Kasumi-1 (cell line): ENCODE results near the gene ABCA6.

Source experiments
- DNase-seq, 2 experiments: peaks; one replicate each; lab custom pipeline; 2025; lab: John Stamatoyannopoulos, UW

Gene ABCA6

GRCh38 chr17:69143151-69143550, 1.5 kb upstream of the ABCA6 start:
- DNase-seq, result no peak

DNA sequence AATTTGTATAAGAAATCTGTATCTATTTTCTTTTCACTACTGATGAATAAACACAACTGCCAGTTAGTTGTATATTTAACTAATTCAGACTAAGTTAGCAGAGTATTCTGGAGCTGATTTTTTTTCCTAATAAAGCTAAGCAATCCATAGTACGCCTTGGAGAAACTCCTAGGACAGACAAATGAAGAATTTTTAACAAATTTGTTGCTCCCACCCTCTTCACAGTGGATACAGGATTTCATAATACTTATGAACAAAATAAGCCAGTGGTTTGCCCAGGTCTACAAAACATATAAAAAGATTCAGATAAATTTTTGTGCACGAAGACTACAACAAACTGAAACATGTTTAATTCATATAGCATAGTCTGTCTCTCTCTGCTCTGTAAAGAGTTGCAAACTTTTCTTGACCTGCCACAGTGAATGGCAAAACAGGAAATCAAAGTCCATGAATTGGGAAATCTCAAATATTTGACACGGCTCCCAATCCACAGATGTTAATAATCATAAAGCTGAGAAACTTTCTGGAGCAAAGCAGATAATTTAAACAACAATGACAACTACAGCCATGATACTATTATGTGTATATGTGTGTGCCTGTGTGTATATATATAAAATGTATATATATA, 594 bp upstream of the ABCA6 start:
- DNase-seq, result no peak

DNA sequence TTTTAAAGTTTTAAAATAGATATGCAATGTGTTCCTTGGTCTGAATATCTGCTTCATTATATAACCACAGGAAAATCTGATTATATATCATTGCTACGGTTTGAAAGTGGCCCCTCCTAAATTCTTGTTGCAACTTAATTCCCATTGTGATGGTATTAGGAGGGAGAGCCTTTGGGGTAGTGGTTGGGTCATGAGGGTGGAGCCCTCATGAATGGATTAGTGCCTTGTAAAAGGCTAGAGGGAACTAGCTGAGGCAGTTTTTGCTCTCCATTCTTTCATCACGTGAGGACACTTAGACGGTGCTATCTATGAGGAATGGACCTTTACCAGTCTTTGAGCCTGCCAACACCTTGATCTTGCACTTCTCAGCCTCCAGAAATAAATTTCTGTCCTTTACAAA, 7.6 kb downstream of the ABCA6 start:
- no peak for DNase-seq

- DNase-seq, result no peak
These were observed 10.9 kb downstream of the ABCA6 start for GRCh38 chr17:69130627-69131296.

- no peak for DNase-seq
These were observed 18.1 kb downstream of the ABCA6 start for GRCh38 chr17:69123626-69124025.

DNA sequence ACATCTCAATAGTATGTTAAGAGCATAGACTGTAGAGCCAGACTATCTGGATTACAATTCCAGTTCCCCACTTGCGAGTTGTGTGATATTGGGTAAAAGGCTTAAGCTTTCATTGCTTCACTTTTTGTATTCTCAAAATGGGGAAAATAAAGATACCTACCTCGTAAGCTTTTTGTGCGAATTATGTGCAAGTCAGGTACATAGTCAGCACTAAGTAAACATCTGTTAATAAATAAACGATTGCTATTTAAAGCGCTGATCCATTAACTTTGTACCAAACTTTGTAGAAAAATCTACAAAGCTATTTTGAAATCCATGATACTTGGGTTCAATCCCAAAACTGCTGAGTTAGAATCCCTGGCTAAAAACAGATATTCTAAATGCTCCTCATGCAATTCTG, 19.6 kb downstream of the ABCA6 start:
- no peak for DNase-seq

GRCh38 chr17:69117855-69118784, 23.6 kb downstream of the ABCA6 start:
- no peak for DNase-seq

DNA sequence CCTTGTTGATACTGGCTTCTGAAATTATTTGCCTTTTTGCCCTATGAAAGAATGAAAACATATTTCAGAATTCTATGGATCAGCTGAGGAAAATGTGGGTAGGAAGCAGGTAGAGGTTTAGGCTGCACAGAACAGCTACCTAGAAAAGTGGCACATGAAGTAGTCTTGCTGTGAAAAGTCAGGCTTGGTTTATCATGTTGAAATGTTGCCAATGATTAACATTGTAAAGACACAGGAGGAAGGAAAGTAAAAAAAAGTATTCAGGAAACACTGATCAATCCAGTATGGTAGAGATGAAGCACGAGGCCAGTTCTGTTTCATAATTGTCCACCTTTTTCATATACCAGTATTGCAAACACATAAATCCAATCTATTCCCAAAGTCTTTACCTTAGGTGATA, 29.9 kb downstream of the ABCA6 start:
- DNase-seq, result no peak

- no peak for DNase-seq
These were observed 35.6 kb downstream of the ABCA6 start for GRCh38 chr17:69105907-69106730.

- no peak for DNase-seq
These were observed 38.0 kb downstream of the ABCA6 start for GRCh38 chr17:69103557-69104233.

DNA sequence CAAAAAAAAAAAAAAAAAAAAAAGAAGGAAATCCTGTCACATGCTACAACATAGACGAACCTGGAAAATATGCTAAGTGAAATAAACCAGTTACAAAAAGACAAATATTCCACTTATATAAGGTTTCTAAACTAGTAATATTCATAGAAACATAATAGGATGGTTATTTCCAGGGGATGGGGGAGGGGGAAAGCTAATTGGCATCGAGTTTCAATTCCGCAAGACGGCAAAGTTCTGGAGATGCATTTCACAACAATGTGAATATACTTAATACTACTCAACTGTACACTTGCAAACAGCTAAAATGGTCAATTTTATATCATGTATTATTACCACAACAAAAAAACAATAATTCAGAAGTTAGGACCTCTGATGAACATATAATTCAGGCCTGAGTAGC, 43.1 kb downstream of the ABCA6 start:
- DNase-seq, result no peak

GRCh38 chr17:69096541-69096940, 45.2 kb downstream of the ABCA6 start:
- DNase-seq, result no peak

GRCh38 chr17:69093995-69094394, 47.7 kb downstream of the ABCA6 start:
- no peak for DNase-seq

DNA sequence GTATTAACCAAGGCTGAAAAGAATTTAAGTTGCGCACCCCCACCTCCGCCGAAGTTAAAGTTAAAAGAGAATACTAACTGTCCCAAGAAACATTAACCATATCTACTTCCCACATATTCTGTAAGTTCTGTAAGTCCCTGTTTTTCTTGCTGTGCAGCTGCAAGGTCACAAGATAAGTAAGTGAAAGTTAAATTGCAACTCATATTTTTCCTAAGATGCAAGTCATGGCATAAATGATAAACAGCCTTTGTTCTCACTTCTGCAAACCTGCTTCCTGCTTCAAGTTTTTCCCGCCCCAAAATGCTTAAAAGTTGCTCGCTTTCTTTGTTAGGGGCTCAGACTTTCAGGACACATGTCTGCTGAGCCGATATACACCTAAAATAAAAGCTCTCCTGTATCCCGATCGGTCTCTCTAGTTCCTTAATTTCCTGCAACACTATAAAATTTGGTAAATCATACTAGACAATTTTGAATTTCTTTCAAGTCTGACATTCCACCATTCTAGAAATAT, 48.4 kb downstream of the ABCA6 start:
- no peak for DNase-seq

DNA sequence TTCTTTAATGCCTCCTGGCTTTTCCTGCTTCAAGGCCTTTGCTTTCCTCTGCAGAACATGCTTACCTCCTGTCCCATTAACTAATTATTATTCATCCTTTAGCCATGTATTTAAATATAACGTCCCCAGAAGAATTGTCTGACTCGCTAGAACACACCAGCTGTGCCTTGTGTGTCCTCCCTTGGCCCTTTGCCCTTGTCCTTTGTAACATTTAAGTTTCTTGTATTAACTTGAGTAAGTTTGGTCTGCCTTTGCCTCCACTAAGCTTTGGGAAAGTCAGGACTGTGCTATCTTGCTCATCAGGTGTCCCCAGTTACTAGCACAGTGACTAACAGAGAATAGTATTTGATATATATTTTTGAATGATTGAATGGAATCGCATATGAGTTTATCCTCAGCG, 51.3 kb downstream of the ABCA6 start:
- no peak for DNase-seq

GRCh38 chr17:69088643-69089200, 53.0 kb downstream of the ABCA6 start:
- no peak for DNase-seq

GRCh38 chr17:69086641-69087040, 55.1 kb downstream of the ABCA6 start:
- no peak for DNase-seq

- DNase-seq, result peak in 1 of 2 experiments; percentile 32
These were observed 56.8 kb downstream of the ABCA6 start for GRCh38 chr17:69084911-69085310.

DNA sequence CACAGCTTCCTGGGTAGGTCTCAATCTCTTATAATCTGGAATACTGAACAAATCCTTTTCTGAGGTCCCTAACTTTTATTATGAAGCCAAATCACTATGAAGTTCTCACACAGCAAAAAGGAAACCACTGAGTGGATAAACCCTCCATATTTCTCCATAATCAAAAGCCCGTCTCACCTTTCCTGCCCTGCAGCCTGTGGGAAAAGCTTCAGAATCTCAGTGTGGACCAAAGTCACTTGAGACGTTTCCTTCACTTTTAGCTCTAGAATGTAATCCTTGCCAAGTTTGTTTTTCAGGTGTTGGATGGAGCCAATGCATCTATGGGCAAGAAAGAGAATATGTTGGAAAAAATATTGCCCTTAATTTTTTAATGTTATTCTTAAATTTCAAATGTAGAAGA, 59.0 kb downstream of the ABCA6 start:
- DNase-seq, result no peak

- DNase-seq, result no peak
These were observed 62.8 kb downstream of the ABCA6 start for GRCh38 chr17:69078864-69079263.

DNA sequence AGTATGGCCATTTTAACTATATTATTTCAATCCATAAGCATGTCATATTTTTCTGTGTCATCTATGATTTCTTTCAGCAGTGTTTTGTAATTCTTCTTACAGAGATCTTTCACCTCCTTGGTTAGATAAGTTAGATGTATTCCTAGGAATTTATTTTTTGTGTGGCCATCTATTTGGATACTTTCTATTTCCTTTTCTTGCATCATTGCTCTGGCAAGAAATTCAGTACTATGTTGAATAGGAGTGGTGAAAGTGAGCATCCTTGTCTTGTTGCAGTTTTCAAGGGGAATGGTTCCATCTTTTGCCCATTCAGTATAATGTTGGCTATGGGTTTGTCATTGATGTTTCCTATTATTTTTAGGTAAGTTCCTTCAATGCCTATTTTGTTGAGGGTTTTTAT, 65.9 kb downstream of the ABCA6 start:
- no peak for DNase-seq
